Measurements from ENCODE around the gene C1QTNF12. TPM values are rescaled to one million over a fixed set of nuclear protein-coding genes. Genes with fewer than 3 reads are reported as not detected.

C1QTNF12 gene
- total and polyA plus RNA-seq, 2 of the 8 experiments (the other 6 are each of a cell fraction or from before 2014, with no cell fraction given): 2.1 to 3.7 TPM

DNA sequence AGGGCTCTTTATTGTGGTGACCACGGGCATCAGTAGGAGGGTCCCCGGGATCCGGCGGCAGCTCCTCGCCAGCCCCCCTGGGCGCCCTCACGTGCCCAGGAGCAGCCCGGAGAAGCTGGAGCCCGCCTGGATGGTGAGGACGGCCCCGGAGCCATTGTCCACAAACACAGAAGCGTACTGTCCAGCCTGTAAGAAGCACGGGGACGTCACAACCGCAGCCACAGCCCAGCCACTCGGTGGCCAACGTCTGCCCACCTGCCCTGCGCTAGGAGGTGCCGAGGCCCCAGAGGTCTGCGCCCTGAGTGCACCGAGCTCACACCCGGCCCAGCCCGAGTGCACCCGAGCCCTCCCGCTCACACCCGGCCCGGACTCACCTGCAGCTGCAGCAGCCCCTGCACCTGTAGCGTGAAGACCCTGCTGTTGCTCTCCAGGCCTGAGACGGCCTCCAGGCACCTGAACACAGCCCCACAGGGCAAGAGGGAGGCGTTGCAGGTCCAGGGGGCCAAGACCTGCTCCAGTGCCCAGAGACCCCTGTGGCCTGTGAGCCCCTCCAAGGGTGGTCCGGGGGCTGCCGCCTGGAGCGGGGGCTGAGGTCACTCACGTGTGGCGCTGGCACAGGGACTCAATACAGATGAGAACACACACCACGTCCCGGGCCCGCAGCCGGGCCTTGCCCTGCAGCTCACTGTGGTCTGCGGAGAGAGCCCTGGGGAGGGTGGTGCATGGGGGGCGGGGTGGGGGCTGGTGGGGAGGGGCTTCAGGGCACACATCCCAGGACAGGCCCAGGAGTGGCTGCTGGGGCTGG is 3.9 kb downstream of the C1QTNF12 start:
- no peak overlapping the region for H3K4me3 ChIP-seq (ENCODE audit: extremely low read depth in 1 of 4, insufficient read depth in 2 of 4, low read depth in 3 of 4, low read length in 4 of 4)
- no peaks in the 10 kb centered on the region; the same call in 1 of the 2 replicates for H3K23me2 ChIP-seq (ENCODE audit: low read depth, low read length)
- H3K9ac ChIP-seq (replicated peaks in 1 of 4; ENCODE audit: extremely low read depth in 1 of 4, low read depth in 3 of 4, low read length in 3 of 4): no peak overlapping the region; a peak in 1 of 7 replicates
- no peak overlapping the region for H3K14ac ChIP-seq (ENCODE audit: insufficient read length)
- no peak for DNase-seq (ENCODE audit: low read depth in 1 of 2, low spot score in 2 of 2)
- H2AK5ac ChIP-seq (ENCODE audit: low read depth, low read length): no peak overlapping the region
- no peak for FAIRE-seq
- H3K23ac ChIP-seq (ENCODE audit: insufficient read length): no peak overlapping the region
- H3K79me2 ChIP-seq (ENCODE audit: control insufficient read depth in 1 of 2, insufficient read depth in 2 of 2, low read length in 2 of 2): no peaks in the 10 kb centered on the region; a peak in 1 of 4 replicates
- H2BK120ac ChIP-seq (replicated peaks; ENCODE audit: low read depth, low read length): no peak overlapping the region
- peaks cover 0 to 10% (median 1%) of the 10 kb centered on the region in 4 experiments; a peak in 5 of 7 replicates for H3K4me1 ChIP-seq (replicated peaks in 1 of 4; ENCODE audit: control insufficient read depth in 3 of 4, insufficient read depth in 4 of 4, low read length in 3 of 4)
- ChIA-PET CTCF (ENCODE audit: partially characterized antibody) (interaction anchor here (0.6 to 1.3 kb wide), 2 partner anchors 16 to 35 kb away, joined by 3 read pairs; no protein-coding TSS in a partner anchor), POLR2A (ENCODE audit: partially characterized antibody) (interaction anchor here (0.7 to 2.4 kb wide), 5 partner anchors 9 to 74 kb away, joined by 3 to 12 read pairs (median 3); partner anchors contain the start of genes B3GALT6 and SDF4)
- no peak overlapping the region for H3K56ac ChIP-seq (replicated peaks; ENCODE audit: insufficient read length, low read depth, low read length)
- no peak overlapping the region for H2BK15ac ChIP-seq (ENCODE audit: low read length)
- no peak overlapping the region for H2BK12ac ChIP-seq (ENCODE audit: low read depth, low read length)
- H3K4me2 ChIP-seq (ENCODE audit: insufficient read depth in 1 of 2, low read depth in 2 of 2, low read length in 2 of 2): no peak overlapping the region
- H2AFZ ChIP-seq (ENCODE audit: low read length): no peak overlapping the region
- H4K91ac ChIP-seq (replicated peaks; ENCODE audit: insufficient read length, low read length): no peak overlapping the region
- peaks cover 2 to 19% (median 11%) of the 10 kb centered on the region in 4 experiments; a peak in 6 of 7 replicates for H3K27me3 ChIP-seq (replicated peaks in 1 of 4; ENCODE audit: control insufficient read depth in 3 of 4, extremely low read depth in 1 of 4, insufficient read depth in 3 of 4, low read length in 3 of 4)
- no peak overlapping the region for H3K4ac ChIP-seq (replicated peaks; ENCODE audit: insufficient read length, low read depth, low read length)
- WGBS, 2 experiments (ENCODE audit: extremely low coverage in 1 of 2, insufficient coverage in 1 of 2, insufficient read length in 1 of 2, insufficient replicate concordance in 2 of 2, low coverage in 1 of 2, low lambda C conversion rate in 2 of 2, missing lambda C conversion rate in 1 of 2): 90% methylated on average over 27 of the region's 41 CpGs; no CpG with 5 or more reads in 1 of the 2 experiments
- no peaks in the 10 kb centered on the region for H3K79me1 ChIP-seq (ENCODE audit: low read depth, low read length)
- no peak overlapping the region for H3K27ac ChIP-seq (ENCODE audit: low read depth, low read length)
- H3K18ac ChIP-seq (ENCODE audit: extremely low read depth, low read length): no peak overlapping the region
- H4K20me1 ChIP-seq (replicated peaks in 1 of 2; ENCODE audit: control insufficient read depth in 1 of 2, insufficient read depth in 2 of 2, low read length in 2 of 2): peaks cover 4 to 6% of the 10 kb centered on the region in 2 experiments
- no peak overlapping the region for H4K5ac ChIP-seq (ENCODE audit: insufficient read length, low read depth, low read length)
- H4K8ac ChIP-seq (ENCODE audit: extremely low read depth, insufficient read depth, low read length): no peak overlapping the region; the same call in 1 of the 2 replicates
- no peak for TF ChIP-seq SP1 (IDR thresholded peaks at IDR 0.05; ENCODE audit: low read depth, low read length)
- no peak for TF ChIP-seq SP2 (IDR thresholded peaks at IDR 0.05; ENCODE audit: low read length)
- TF ChIP-seq GABPA (IDR thresholded peaks at IDR 0.05; ENCODE audit: borderline replicate concordance, insufficient read depth, low read length): no peak
- TF ChIP-seq FOSL1 (IDR thresholded peaks at IDR 0.05; ENCODE audit: insufficient read depth, low read depth, low read length): no peak
- TF ChIP-seq RBBP5 (IDR thresholded peaks at IDR 0.05; ENCODE audit: borderline replicate concordance, low read depth, low read length): no peak
- no peak for TF ChIP-seq RXRA (IDR thresholded peaks at IDR 0.05; ENCODE audit: insufficient read depth, low read depth, low read length)
- no peak overlapping the region for H2BK20ac ChIP-seq (ENCODE audit: low read length)
- H2BK5ac ChIP-seq (ENCODE audit: low read depth, low read length): no peak overlapping the region
- H3K9me3 ChIP-seq (ENCODE audit: insufficient read depth in 2 of 2, low read depth in 1 of 2, low read length in 1 of 2): no peaks in the 10 kb centered on the region
- H3K36me3 ChIP-seq (ENCODE audit: control insufficient read depth in 2 of 4, insufficient read depth in 4 of 4, low read length in 3 of 4): no peaks in the 10 kb centered on the region
